ELF-1 (cell line): Measurements from ENCODE around the gene PTPRN2.

Experiments
- DNase-seq: peaks from one replicate; pipeline ENCODE4 v3.0.0-alpha.2; 2016; ENCODE audit warnings: low read depth, low spot score

Gene PTPRN2

GRCh38 chr7:157526913-157527634 is 1060.5 kb downstream of the PTPRN2 start:
- no peak for DNase-seq

GRCh38 chr7:157526005-157526912 is 1061.4 kb downstream of the PTPRN2 start:
- no peak for DNase-seq

- no peak for DNase-seq
Measured at GRCh38 chr7:157525491-157525915, 1062.1 kb downstream of the PTPRN2 start.

GRCh38 chr7:157524731-157525130 is 1062.9 kb downstream of the PTPRN2 start:
- DNase-seq = no peak

GRCh38 chr7:157523766-157524421 is 1063.7 kb downstream of the PTPRN2 start:
- DNase-seq = no peak

GRCh38 chr7:157523371-157523765 is 1064.3 kb downstream of the PTPRN2 start:
- no peak for DNase-seq

- no peak for DNase-seq
Measured at GRCh38 chr7:157522954-157523353, 1064.7 kb downstream of the PTPRN2 start.

- no peak for DNase-seq
Measured at GRCh38 chr7:157522189-157522588, 1065.4 kb downstream of the PTPRN2 start.

- no peak for DNase-seq
Measured at GRCh38 chr7:157521752-157522151, 1065.9 kb downstream of the PTPRN2 start.

- no peak for DNase-seq
Measured at GRCh38 chr7:157521061-157521731, 1066.4 kb downstream of the PTPRN2 start.

- no peak for DNase-seq
Measured at GRCh38 chr7:157520249-157520648, 1067.4 kb downstream of the PTPRN2 start.

- no peak for DNase-seq
Measured at GRCh38 chr7:157519798-157520244, 1067.8 kb downstream of the PTPRN2 start.

- DNase-seq = no peak
Measured at GRCh38 chr7:157519246-157519645, 1068.4 kb downstream of the PTPRN2 start.

- no peak for DNase-seq
Measured at GRCh38 chr7:157518514-157519175, 1069.0 kb downstream of the PTPRN2 start.

GRCh38 chr7:157517782-157518513 is 1069.7 kb downstream of the PTPRN2 start:
- no peak for DNase-seq

- no peak for DNase-seq
Measured at GRCh38 chr7:157516911-157517781, 1070.5 kb downstream of the PTPRN2 start.

- no peak for DNase-seq
Measured at GRCh38 chr7:157516311-157516710, 1071.3 kb downstream of the PTPRN2 start.

- DNase-seq = no peak
Measured at GRCh38 chr7:157515342-157516041, 1072.1 kb downstream of the PTPRN2 start.

- DNase-seq = no peak
Measured at GRCh38 chr7:157514746-157515145, 1072.9 kb downstream of the PTPRN2 start.
